ENCODE results near the gene PTPN4.
A peak's percentile ranks its signal among the peaks of the same experiment; 100 is the strongest.

The PTPN4 gene

DNA sequence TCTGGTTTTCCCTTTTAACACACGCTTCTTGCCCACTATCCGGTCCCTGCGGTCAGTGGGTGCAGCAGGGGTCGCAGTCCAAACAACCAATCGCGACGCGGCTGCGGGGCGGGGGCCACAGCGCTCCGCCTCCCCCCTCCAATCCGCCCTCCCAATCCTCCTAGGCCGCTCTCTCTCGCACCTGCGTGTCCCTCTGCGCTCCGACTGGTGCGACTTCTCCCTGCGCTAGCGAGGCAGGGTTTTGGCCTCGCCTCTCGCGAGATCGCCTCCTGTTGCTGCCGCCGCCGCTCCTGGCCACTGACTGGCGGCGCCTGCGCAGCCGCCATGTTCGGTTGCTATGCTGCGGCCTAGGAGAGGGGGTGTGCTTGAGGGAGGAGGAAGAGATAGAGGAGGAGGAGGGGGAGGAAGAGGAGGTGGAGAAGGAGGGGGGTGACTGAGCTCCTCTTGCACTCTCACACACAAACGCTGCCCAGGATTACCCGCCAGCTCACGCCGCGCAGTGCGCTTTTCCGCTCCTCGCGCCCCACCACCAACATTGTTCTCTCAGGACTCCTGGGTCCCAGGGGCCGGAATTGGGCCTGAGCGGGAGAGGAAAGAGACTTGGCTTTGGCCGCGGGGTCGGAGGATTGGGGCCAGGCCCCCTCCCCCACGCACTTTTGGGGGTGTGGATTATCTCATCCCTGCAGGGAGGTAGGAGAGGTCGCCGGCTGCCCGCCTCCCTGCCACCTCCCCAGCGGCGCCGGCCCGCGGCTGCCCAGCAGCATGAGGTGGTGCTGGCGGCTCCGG lies at the start of gene PTPN4:
Gene PTPN4 (plus strand): TSS at position 472 of the 786 bp plus-strand sequence. CDS start 49,932 bp downstream, outside the sequence.
- DNase-seq (ENCODE audit: low read depth in 2 of 3, low spot score in 1 of 3) = peak; percentile 84 to 91 (median 91)

GRCh38 chr2:119710281-119710680 lies 49.4 kb upstream of the PTPN4 start:
- no peak for DNase-seq (ENCODE audit: low read depth in 2 of 3, low spot score in 1 of 3)

GRCh38 chr2:119711352-119711751 lies 48.4 kb upstream of the PTPN4 start:
- no peak for DNase-seq (ENCODE audit: low read depth in 2 of 3, low spot score in 1 of 3)

- no peak for DNase-seq (ENCODE audit: low read depth in 2 of 3, low spot score in 1 of 3)
Measured at GRCh38 chr2:119712571-119712970, 47.2 kb upstream of the PTPN4 start.

DNA sequence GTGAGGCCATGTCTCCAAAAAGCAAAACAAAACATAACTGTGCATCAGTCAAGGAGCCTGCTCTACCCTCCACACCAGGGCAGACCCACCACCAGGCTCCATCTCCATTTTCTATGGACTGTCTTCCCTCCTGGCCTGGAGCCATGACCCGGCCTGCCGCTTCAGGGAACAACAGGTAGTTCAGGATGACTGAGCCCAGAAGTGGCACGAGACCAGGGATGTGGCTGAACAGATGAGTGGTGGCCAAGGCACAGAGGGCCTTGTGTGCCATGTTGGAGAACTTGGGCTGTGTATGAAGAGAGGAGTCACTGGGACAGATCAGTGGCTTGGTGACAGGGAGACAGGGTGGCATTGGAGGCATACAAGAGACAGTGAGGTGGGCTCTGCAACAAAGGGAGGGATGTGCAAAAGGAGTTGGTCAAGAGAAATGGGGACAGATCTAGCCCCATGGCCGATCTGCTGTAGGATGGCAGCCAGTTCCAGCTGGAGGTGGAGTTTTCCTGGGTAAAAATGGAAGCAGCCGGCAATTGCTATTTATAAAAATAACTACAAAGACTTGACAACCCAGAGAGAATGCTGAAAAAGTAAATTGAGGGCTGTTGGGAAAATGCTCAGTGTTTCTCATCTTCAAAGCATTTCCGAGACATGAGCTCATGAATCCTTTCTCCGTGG lies 45.8 kb upstream of the PTPN4 start:
- no peak for DNase-seq (ENCODE audit: low read depth in 2 of 3, low spot score in 1 of 3)

DNA sequence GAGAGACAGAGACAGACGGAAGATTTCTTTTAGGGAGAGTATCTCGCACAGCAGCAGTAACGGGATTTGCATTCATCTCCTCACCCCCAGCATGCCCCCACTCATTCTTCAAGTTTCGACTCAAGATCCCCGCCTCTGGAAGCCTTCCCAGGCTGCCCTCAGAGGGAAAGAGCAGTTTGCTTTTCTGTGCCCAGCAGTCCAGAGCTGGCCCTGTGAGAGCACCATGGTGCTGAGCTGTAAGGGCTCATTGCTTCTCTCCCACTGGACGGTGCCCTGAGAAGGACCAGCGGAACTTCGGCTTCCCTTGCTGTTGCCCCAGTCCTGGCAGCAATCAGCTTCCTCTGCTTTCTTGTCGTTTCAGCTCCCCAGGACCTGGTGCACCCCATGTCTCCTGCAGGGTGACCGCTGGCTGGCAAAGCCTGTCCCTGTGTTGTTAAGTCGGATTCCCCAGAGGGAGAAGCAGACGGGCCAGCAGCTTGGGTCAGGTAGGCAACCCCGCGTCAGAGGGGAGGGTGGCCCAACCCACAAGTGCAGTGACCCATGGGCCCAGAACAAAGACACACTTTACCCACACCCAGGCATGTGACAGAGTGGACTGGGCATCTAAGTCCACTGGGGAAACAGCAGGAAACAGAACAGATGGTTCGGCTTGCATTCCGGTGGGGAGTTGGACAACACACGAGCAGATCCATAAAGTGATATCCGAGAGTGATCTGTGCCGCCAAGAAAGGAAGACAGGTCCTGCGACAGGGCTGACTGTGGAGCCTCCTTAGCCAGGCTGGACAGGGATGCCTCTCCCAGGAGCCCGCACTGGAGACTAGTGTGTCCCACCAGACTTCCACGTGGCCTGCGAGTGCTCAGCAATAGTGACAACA lies 44.1 kb upstream of the PTPN4 start:
- DNase-seq (ENCODE audit: low read depth in 2 of 3, low spot score in 1 of 3) = no peak

- DNase-seq (ENCODE audit: low read depth in 2 of 3, low spot score in 1 of 3) = no peak
Measured at GRCh38 chr2:119716284-119716672, 43.4 kb upstream of the PTPN4 start.

DNA sequence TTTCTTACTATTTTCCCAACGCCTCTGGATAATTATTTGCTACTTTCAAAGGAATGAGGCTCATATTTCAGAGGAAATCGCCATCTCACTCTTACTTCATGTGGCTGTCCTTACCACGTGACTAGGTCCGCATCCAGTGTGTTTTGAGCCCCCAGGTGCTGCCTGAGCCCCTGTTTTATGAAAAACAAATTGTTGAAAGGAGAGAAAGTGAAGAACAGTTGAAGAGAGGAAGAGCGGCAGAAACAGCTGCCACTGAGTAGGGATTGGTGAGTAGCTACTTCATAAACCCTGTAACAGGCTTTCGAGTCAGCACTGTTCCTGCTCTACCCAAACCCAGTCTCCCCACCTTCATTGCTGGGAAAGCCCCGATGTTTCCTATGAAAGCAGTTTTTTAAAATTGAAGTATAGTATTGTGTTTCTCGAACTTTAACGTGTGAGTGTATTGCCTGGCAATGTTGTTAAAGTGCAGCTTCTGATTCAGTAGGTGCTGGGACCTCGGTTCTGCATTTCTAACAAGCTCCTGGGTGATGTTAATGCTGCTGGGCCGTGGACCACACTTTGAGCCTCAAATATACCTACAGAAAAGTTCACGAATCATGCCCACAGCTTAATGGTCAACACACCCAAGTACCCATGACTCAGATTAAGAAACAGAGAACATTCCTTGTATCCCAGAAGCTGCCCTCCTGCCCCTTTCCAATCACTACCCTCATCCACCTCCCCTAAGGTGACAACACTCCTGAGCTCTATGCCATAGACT lies 41.0 kb upstream of the PTPN4 start:
- DNase-seq (ENCODE audit: low read depth in 2 of 3, low spot score in 1 of 3) = no peak

- DNase-seq (ENCODE audit: low read depth in 2 of 3, low spot score in 1 of 3) = no peak
Measured at GRCh38 chr2:119719261-119719627, 40.5 kb upstream of the PTPN4 start.

- no peak for DNase-seq (ENCODE audit: low read depth in 2 of 3, low spot score in 1 of 3)
Measured at GRCh38 chr2:119721043-119721442, 38.7 kb upstream of the PTPN4 start.

- DNase-seq (ENCODE audit: low read depth in 2 of 3, low spot score in 1 of 3) = no peak
Measured at GRCh38 chr2:119721462-119721861, 38.3 kb upstream of the PTPN4 start.

DNA sequence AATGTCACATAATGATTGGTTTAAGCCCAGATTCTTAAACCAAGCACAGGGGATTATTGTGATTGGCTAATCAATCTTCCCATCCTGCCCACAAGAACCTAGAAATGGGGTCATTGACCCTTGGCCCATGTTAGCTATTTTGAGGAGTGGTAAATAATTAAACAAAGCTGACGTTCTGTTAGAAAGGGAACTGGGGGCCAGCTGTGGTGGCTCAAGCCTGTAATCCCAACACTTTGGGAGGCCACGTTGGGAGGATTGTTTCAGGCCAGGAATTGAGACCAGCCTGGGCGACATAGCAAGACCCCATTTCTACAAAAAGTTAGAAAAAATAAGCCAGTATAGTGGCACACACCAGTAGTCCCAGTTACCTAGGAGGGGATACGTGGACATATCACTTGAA lies 37.8 kb upstream of the PTPN4 start:
- no peak for DNase-seq (ENCODE audit: low read depth in 2 of 3, low spot score in 1 of 3)

DNA sequence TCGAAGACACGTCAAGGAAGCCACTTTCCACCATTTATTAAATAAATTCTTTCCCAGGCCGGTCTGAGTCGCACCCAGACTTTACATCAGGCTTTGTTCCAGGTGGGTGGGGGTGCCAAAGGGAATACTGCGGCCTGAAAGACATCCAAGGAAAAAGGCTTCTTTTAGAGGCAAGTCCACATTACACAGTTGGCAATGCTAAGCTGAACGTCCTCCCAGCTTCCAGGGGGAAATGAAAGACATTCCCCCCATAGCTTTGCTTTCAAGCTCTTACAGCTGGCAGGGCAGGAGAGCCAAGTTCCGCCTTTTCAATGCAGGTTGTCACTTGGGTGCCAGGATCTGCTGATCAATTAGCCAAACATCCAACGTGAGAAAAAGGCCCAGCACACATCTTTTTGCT lies 36.5 kb upstream of the PTPN4 start:
- no peak for DNase-seq (ENCODE audit: low read depth in 2 of 3, low spot score in 1 of 3)

GRCh38 chr2:119723784-119724467 lies 35.8 kb upstream of the PTPN4 start:
- no peak for DNase-seq (ENCODE audit: low read depth in 2 of 3, low spot score in 1 of 3)

DNA sequence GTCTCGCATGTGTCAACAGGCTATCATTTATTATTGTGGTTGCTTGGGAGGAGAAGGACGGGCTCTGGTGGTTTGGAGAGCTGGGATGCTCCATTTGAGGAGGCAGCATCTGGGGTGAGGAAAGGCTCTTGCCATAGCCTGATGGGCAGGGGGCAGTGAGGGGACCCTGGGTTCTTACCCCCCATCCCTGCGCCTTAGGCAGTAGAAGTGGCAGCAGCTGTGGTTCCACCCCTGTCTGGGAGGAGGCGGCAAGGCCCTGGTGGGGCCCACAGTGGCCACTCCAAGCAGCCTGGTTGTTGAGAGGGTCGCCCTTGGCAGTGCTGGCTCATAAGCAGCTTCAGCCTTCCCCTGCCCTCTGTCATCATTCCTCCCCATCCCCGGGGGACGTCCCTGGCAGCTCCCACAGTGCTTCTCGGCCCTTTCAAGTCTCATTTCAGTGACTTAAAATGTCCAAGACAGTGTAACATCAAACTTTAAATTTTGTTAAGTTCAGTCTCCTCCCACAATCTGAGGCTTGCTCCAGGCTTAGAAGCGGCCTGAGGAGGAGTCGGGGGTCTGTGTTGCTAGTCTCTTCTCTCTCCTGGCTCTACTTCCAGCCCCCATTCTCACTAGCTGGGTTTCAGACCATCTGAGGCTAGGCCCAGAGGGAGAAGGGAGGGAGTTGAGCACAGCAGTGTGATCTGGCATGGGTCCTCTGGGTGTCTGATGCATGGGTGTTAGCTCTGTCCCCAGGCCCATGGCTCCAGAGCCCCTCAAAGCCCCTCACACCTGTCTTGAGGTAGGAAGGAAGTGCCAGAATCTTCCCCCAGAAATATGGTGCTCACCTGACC lies 34.9 kb upstream of the PTPN4 start:
- DNase-seq (ENCODE audit: low read depth in 2 of 3, low spot score in 1 of 3) = no peak

- no peak for DNase-seq (ENCODE audit: low read depth in 2 of 3, low spot score in 1 of 3)
Measured at GRCh38 chr2:119727493-119727892, 32.2 kb upstream of the PTPN4 start.

DNA sequence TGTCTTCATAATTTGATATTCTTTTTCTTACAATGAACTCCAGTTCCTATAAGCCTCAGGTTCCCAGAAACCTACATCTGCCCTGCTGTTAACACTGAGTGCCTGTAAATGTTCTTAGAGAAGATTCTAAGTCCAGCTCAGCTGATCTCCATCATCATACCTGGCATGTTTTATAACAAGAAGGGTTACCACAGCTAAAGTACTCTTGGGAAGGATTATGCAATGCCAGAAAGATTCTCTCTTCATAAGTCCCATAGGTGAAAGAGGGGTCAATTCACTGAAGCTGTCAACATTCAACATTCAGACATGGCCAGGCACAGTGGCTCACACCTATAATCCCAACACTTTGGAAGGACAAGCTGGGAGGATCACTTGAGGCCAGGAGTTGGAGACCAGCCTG lies 31.3 kb upstream of the PTPN4 start:
- no peak for DNase-seq (ENCODE audit: low read depth in 2 of 3, low spot score in 1 of 3)

GRCh38 chr2:119730671-119731177 lies 29.0 kb upstream of the PTPN4 start:
- no peak for DNase-seq (ENCODE audit: low read depth in 2 of 3, low spot score in 1 of 3)

- DNase-seq (ENCODE audit: low read depth in 2 of 3, low spot score in 1 of 3) = no peak
Measured at GRCh38 chr2:119731983-119732382, 27.7 kb upstream of the PTPN4 start.

Data from stimulated activated CD4-positive, alpha-beta T cell treated with anti-CD3 and anti-CD28 coated beads, Interleukin-12 subunit alpha, Interleukin-12 subunit beta, amount 100 ng/mL, for 48 hours (primary cell).